Smooth muscle cell (in vitro differentiated cells): ENCODE measurements around the gene UMAD1. TPM values are rescaled to one million over a fixed set of nuclear protein-coding genes. Genes with fewer than 3 reads are reported as not detected.
A peak's percentile ranks its signal among the peaks of the same experiment; 100 is the strongest.

Experiments used
- DNase-seq: peaks from one replicate; lab custom pipeline; 2025; ENCODE audit not compliant: unreplicated experiment; lab: John Stamatoyannopoulos, UW
- H2AFZ ChIP-seq: fragments of 200-600 bp; sonication (generic); 2 replicates; pipeline ENCODE4 v1.6.0; 2016; ENCODE audit warnings: antibody characterized with exemption, low read depth, mild to moderate bottlenecking
- H3F3A ChIP-seq: fragments of 200-600 bp; sonication (generic); 2 replicates; pipeline ENCODE4 v1.6.0; 2017; ENCODE audit warnings: antibody characterized with exemption, low read depth
- H3K27ac ChIP-seq: fragments of 200-600 bp; sonication (generic); 2 replicates; pipeline ENCODE4 v1.5.1; 2016; ENCODE audit warnings: low read depth, mild to moderate bottlenecking
- H3K27me3 ChIP-seq: fragments of 200-600 bp; sonication (generic); 2 replicates; pipeline ENCODE4 v1.6.1; 2016; ENCODE audit warnings: low read depth, mild to moderate bottlenecking
- H3K36me3 ChIP-seq: fragments of 200-600 bp; sonication (generic); 2 replicates; pipeline ENCODE4 v1.5.1; 2016; ENCODE audit warnings: low read depth
- H3K4me1 ChIP-seq: fragments of 200-600 bp; sonication (generic); 2 replicates; pipeline ENCODE4 v1.5.1; 2016; ENCODE audit warnings: low read depth
- H3K4me2 ChIP-seq: fragments of 200-600 bp; sonication (generic); 2 replicates; pipeline ENCODE4 v1.6.0; 2016; ENCODE audit warnings: mild to moderate bottlenecking
- H3K4me3 ChIP-seq: fragments of 200-600 bp; sonication (generic); 2 replicates; pipeline ENCODE4 v1.5.1; 2016; ENCODE audit warnings: mild to moderate bottlenecking
- H3K79me2 ChIP-seq: fragments of 200-600 bp; sonication (generic); 2 replicates; pipeline ENCODE4 v1.6.0; 2016; ENCODE audit warnings: low read depth, mild to moderate bottlenecking
- H3K9ac ChIP-seq: fragments of 200-600 bp; sonication (generic); 2 replicates; pipeline ENCODE4 v1.6.0; 2016; ENCODE audit warnings: low read depth
- H3K9me3 ChIP-seq: fragments of 200-600 bp; sonication (generic); replicated peaks from 2 replicates; pipeline ENCODE4 v1.5.1; 2016; ENCODE audit warnings: low read depth
- H4K20me1 ChIP-seq: fragments of 200-600 bp; sonication (generic); 2 replicates; pipeline ENCODE4 v1.6.0; 2016; ENCODE audit warnings: low read depth
- CTCF ChIP-seq: fragments of 200-600 bp; sonication (generic); IDR thresholded peaks from 2 replicates; pipeline ENCODE4 v1.5.1; 2017; ENCODE audit warnings: borderline replicate concordance, mild to moderate bottlenecking, antibody characterized with exemption; ENCODE audit not compliant: insufficient read depth, poor library complexity, severe bottlenecking
- WGBS: methylation state at CpG from one replicate; pipeline ENCODE4 v1.1.7; 2016; ENCODE audit warnings: low lambda C conversion rate; 5-methylcytosine and 5-hydroxymethylcytosine counted together
- polyA plus RNA-seq: library from polyadenylated mRNA; unstranded; fragments of >200 nt; fragmentation: Nextera tagmentation; extraction: Ambion mirVana; gene quantifications from 2 replicates; pipeline ENCODE4 v1.2.1, GENCODE V29; 2016
- total RNA-seq: library from RNA; depleted of rRNA; stranded (reverse); fragments of >200 nt; gene quantifications from 2 replicates; pipeline ENCODE4 v1.2.3, GENCODE V29; 2014

UMAD1 gene
- total and polyA plus RNA-seq, 2 experiments from 2014 or later: 13.7 to 24.3 TPM

- Histone ChIP-seq H3K9me3 (no peaks in the 10 kb centered on the region), H4K20me1 (no peaks in the 10 kb centered on the region), H3K4me1 (peaks cover 15% of the 10 kb centered on the region), H2AFZ (peak overlapping the region; percentile 92), H3K9ac (peak overlapping the region; percentile 66), H3K27me3 (no peaks in the 10 kb centered on the region), H3K27ac (peak overlapping the region; percentile 52), H3K36me3 (no peaks in the 10 kb centered on the region), H3F3A (no peaks in the 10 kb centered on the region), H3K4me2 (peak overlapping the region; percentile 90), H3K79me2 (peaks cover 33% of the 10 kb centered on the region), H3K4me3 (peak overlapping the region; percentile 67)
- DNase-seq: no peak
- under 1% methylated on average over 18 of the region's 19 CpGs for WGBS
- no peak for TF ChIP-seq CTCF
Observed at GRCh38 chr7:7639847-7640220, 718 bp upstream of the UMAD1 start.

- TF ChIP-seq CTCF: no peak
- no peak for DNase-seq
- peak overlapping the region; percentile 66 for H3K27ac ChIP-seq
- H3K27me3 ChIP-seq: no peaks in the 10 kb centered on the region
- peaks cover 42% of the 10 kb centered on the region for H3K79me2 ChIP-seq
- H2AFZ ChIP-seq: peak overlapping the region; percentile 97
- peak overlapping the region; percentile 98 for H3K4me2 ChIP-seq
- H4K20me1 ChIP-seq: no peaks in the 10 kb centered on the region
- peaks cover 15% of the 10 kb centered on the region for H3K4me1 ChIP-seq
- H3F3A ChIP-seq: no peaks in the 10 kb centered on the region
- H3K4me3 ChIP-seq: peak overlapping the region; percentile 67
- peak overlapping the region; percentile 74 for H3K9ac ChIP-seq
- H3K9me3 ChIP-seq: no peaks in the 10 kb centered on the region
- H3K36me3 ChIP-seq: no peaks in the 10 kb centered on the region
- WGBS: 6% methylated on average over 22 of the region's 22 CpGs
Observed at GRCh38 chr7:7641129-7641663, 644 bp downstream of the UMAD1 start.

GRCh38 chr7:7642081-7642480, 1.5 kb downstream of the UMAD1 start:
- no peak for DNase-seq
- H3F3A ChIP-seq: no peaks in the 10 kb centered on the region
- H3K4me2 ChIP-seq: peak overlapping the region; percentile 98
- peaks cover 15% of the 10 kb centered on the region for H3K4me1 ChIP-seq
- peak overlapping the region; percentile 67 for H3K4me3 ChIP-seq
- no peaks in the 10 kb centered on the region for H4K20me1 ChIP-seq
- H3K9me3 ChIP-seq: no peaks in the 10 kb centered on the region
- H3K9ac ChIP-seq: no peak overlapping the region
- H3K79me2 ChIP-seq: peaks cover 47% of the 10 kb centered on the region
- no peak overlapping the region for H2AFZ ChIP-seq
- H3K27me3 ChIP-seq: no peaks in the 10 kb centered on the region
- no peaks in the 10 kb centered on the region for H3K36me3 ChIP-seq
- no peak for TF ChIP-seq CTCF
- H3K27ac ChIP-seq: no peak overlapping the region
- 73% methylated on average over 6 of the region's 6 CpGs for WGBS

- no peak overlapping the region for H3K4me3 ChIP-seq
- no peaks in the 10 kb centered on the region for H3K9me3 ChIP-seq
- H3K4me2 ChIP-seq: no peak overlapping the region
- DNase-seq: no peak
- H3K79me2 ChIP-seq: peaks cover 49% of the 10 kb centered on the region
- 66% methylated on average over 6 of the region's 6 CpGs for WGBS
- H3K27ac ChIP-seq: no peak overlapping the region
- no peak overlapping the region for H3K9ac ChIP-seq
- H3K4me1 ChIP-seq: peaks cover 4% of the 10 kb centered on the region
- H3F3A ChIP-seq: peaks cover 10% of the 10 kb centered on the region
- no peak for TF ChIP-seq CTCF
- no peak overlapping the region for H2AFZ ChIP-seq
- H3K36me3 ChIP-seq: no peaks in the 10 kb centered on the region
- H3K27me3 ChIP-seq: no peaks in the 10 kb centered on the region
- H4K20me1 ChIP-seq: peaks cover 5% of the 10 kb centered on the region
Observed at GRCh38 chr7:7647495-7648036, 7.0 kb downstream of the UMAD1 start.
